ENCODE measurements around the gene FAM185A. TPM values are rescaled to one million over a fixed set of nuclear protein-coding genes. Genes with fewer than 3 reads are reported as not detected.

Gene FAM185A
- polyA plus RNA-seq, 1 of the 3 experiments (the other 2 are of a cell fraction): 12.8 TPM

- H3K79me2 ChIP-seq (ENCODE audit: insufficient read depth): no peaks in the 10 kb centered on the region
- peaks cover 2 to 12% of the 10 kb centered on the region in 2 experiments for H3K4me1 ChIP-seq (ENCODE audit: control insufficient read depth in 1 of 2, insufficient read depth in 2 of 2, low read depth in 1 of 2, low read length in 1 of 2)
- H3K4me3 ChIP-seq (ENCODE audit: low read depth in 2 of 2, low read length in 1 of 2): no peak overlapping the region
- peaks cover 7% of the 10 kb centered on the region for H3F3A ChIP-seq (replicated peaks; ENCODE audit: insufficient read depth)
- H3K36me3 ChIP-seq (replicated peaks in 1 of 2; ENCODE audit: control insufficient read depth in 1 of 2, insufficient read depth in 2 of 2, low read length in 1 of 2): no peaks in the 10 kb centered on the region
- 89% methylated on average over 2 of the region's 2 CpGs for WGBS (ENCODE audit: low lambda C conversion rate)
- no peak overlapping the region for H2AFZ ChIP-seq (ENCODE audit: low read depth)
- H4K20me1 ChIP-seq (ENCODE audit: insufficient read depth): no peaks in the 10 kb centered on the region
- no peak for DNase-seq
- no peaks in the 10 kb centered on the region for H3K9me2 ChIP-seq
- CTCF ChIA-PET: no interaction called here
- POLR2A ChIA-PET: no interaction called here
- no peak overlapping the region for H3K27ac ChIP-seq (ENCODE audit: low read depth in 2 of 2, low read length in 1 of 2)
- no peaks in the 10 kb centered on the region for H3K27me3 ChIP-seq (ENCODE audit: insufficient read depth)
- H3K4me2 ChIP-seq: no peak overlapping the region
- H3K9ac ChIP-seq: no peak overlapping the region
- TF ChIP-seq RCOR1 (IDR thresholded peaks at IDR 0.05; ENCODE audit: low read length) (no peak), YY1 (IDR thresholded peaks at IDR 0.05; ENCODE audit: low read depth) (no peak), TAF1 (IDR thresholded peaks at IDR 0.05; ENCODE audit: borderline replicate concordance, low read depth, low read length) (no peak), RAD21 (IDR thresholded peaks at IDR 0.05; ENCODE audit: low read length) (no peak), SIN3A (IDR thresholded peaks at IDR 0.05; ENCODE audit: borderline replicate concordance, low read depth, low read length) (no peak), EP300 (IDR thresholded peaks at IDR 0.05; ENCODE audit: borderline replicate concordance in 1 of 2, low read depth in 1 of 2, low read length in 1 of 2) (no peak), REST (IDR thresholded peaks at IDR 0.05; ENCODE audit: low read depth, low read length) (no peak)
- TF ChIP-seq, protein P1, sequence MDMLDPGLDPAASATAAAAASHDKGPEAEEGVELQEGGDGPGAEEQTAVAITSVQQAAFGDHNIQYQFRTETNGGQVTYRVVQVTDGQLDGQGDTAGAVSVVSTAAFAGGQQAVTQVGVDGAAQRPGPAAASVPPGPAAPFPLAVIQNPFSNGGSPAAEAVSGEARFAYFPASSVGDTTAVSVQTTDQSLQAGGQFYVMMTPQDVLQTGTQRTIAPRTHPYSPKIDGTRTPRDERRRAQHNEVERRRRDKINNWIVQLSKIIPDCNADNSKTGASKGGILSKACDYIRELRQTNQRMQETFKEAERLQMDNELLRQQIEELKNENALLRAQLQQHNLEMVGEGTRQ (IDR thresholded peaks at IDR 0.05; ENCODE audit: borderline replicate concordance, low read depth, low read length): no peak
- TF ChIP-seq, protein P2, sequence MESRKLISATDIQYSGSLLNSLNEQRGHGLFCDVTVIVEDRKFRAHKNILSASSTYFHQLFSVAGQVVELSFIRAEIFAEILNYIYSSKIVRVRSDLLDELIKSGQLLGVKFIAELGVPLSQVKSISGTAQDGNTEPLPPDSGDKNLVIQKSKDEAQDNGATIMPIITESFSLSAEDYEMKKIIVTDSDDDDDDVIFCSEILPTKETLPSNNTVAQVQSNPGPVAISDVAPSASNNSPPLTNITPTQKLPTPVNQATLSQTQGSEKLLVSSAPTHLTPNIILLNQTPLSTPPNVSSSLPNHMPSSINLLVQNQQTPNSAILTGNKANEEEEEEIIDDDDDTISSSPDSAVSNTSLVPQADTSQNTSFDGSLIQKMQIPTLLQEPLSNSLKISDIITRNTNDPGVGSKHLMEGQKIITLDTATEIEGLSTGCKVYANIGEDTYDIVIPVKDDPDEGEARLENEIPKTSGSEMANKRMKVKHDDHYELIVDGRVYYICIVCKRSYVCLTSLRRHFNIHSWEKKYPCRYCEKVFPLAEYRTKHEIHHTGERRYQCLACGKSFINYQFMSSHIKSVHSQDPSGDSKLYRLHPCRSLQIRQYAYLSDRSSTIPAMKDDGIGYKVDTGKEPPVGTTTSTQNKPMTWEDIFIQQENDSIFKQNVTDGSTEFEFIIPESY (IDR thresholded peaks at IDR 0.05; ENCODE audit: borderline replicate concordance, low read depth): no peak
- TF ChIP-seq, protein P3, sequence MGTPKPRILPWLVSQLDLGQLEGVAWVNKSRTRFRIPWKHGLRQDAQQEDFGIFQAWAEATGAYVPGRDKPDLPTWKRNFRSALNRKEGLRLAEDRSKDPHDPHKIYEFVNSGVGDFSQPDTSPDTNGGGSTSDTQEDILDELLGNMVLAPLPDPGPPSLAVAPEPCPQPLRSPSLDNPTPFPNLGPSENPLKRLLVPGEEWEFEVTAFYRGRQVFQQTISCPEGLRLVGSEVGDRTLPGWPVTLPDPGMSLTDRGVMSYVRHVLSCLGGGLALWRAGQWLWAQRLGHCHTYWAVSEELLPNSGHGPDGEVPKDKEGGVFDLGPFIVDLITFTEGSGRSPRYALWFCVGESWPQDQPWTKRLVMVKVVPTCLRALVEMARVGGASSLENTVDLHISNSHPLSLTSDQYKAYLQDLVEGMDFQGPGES (IDR thresholded peaks at IDR 0.05; ENCODE audit: low read depth, low read length): no peak
- TF ChIP-seq, protein P4, sequence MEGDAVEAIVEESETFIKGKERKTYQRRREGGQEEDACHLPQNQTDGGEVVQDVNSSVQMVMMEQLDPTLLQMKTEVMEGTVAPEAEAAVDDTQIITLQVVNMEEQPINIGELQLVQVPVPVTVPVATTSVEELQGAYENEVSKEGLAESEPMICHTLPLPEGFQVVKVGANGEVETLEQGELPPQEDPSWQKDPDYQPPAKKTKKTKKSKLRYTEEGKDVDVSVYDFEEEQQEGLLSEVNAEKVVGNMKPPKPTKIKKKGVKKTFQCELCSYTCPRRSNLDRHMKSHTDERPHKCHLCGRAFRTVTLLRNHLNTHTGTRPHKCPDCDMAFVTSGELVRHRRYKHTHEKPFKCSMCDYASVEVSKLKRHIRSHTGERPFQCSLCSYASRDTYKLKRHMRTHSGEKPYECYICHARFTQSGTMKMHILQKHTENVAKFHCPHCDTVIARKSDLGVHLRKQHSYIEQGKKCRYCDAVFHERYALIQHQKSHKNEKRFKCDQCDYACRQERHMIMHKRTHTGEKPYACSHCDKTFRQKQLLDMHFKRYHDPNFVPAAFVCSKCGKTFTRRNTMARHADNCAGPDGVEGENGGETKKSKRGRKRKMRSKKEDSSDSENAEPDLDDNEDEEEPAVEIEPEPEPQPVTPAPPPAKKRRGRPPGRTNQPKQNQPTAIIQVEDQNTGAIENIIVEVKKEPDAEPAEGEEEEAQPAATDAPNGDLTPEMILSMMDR (IDR thresholded peaks at IDR 0.05): no peak
- no peaks in the 10 kb centered on the region for H3K9me3 ChIP-seq
Measured at GRCh38 chr7:102841290-102841689, 92.5 kb downstream of the FAM185A start.

Measured in SK-N-SH (cell line).